ENCODE measurements around the gene CCDC192. TPM values are rescaled to one million over a fixed set of nuclear protein-coding genes. Genes with fewer than 3 reads are reported as not detected.

CCDC192 gene
- total RNA-seq, 1 donor from 2014 or later: not detected

GRCh38 chr5:127875235-127876021 is 172.2 kb downstream of the CCDC192 start:
- peak; percentile 49 for TF ChIP-seq CTCF (IDR thresholded peaks at IDR 0.05; ENCODE audit: borderline replicate concordance)
- DNase-seq: peak; percentile 49
- Histone ChIP-seq H3K4me3 (peak overlapping the region; percentile 19), H3K27me3 (ENCODE audit: low read depth) (no peaks in the 10 kb centered on the region), H3K27ac (replicated peaks) (peak overlapping the region; percentile 85), H3K36me3 (no peaks in the 10 kb centered on the region), H3K4me1 (peaks cover 55% of the 10 kb centered on the region), H3K9me3 (replicated peaks) (no peaks in the 10 kb centered on the region)
- intact Hi-C loops (cut with micrococcal nuclease): loop anchor here (10.0 kb wide), 1 partner anchor 219 kb away; no protein-coding TSS in a partner anchor

GRCh38 chr5:127876384-127876783 is 173.2 kb downstream of the CCDC192 start:
- Histone ChIP-seq H3K27me3 (ENCODE audit: low read depth) (no peaks in the 10 kb centered on the region), H3K4me3 (peak overlapping the region; percentile 19), H3K36me3 (no peaks in the 10 kb centered on the region), H3K9me3 (replicated peaks) (no peaks in the 10 kb centered on the region), H3K27ac (replicated peaks) (peak overlapping the region; percentile 85), H3K4me1 (peaks cover 46% of the 10 kb centered on the region)
- no peak for DNase-seq
- no peak for TF ChIP-seq CTCF (IDR thresholded peaks at IDR 0.05; ENCODE audit: borderline replicate concordance)
- intact Hi-C loops (cut with micrococcal nuclease): loop anchor here (10.0 kb wide), 1 partner anchor 218 kb away; no protein-coding TSS in a partner anchor

GRCh38 chr5:127878174-127878750 is 175.1 kb downstream of the CCDC192 start:
- peaks cover 30% of the 10 kb centered on the region for H3K4me1 ChIP-seq
- no peak overlapping the region for H3K4me3 ChIP-seq
- peak; percentile 19 for DNase-seq
- H3K9me3 ChIP-seq (replicated peaks): no peaks in the 10 kb centered on the region
- H3K27ac ChIP-seq (replicated peaks): no peak overlapping the region
- intact Hi-C loops (cut with micrococcal nuclease): loop anchor here (10.0 kb wide), 1 partner anchor 217 kb away; no protein-coding TSS in a partner anchor
- no peaks in the 10 kb centered on the region for H3K27me3 ChIP-seq (ENCODE audit: low read depth)
- H3K36me3 ChIP-seq: no peaks in the 10 kb centered on the region
- TF ChIP-seq CTCF (IDR thresholded peaks at IDR 0.05; ENCODE audit: borderline replicate concordance): peak; percentile 65

DNA sequence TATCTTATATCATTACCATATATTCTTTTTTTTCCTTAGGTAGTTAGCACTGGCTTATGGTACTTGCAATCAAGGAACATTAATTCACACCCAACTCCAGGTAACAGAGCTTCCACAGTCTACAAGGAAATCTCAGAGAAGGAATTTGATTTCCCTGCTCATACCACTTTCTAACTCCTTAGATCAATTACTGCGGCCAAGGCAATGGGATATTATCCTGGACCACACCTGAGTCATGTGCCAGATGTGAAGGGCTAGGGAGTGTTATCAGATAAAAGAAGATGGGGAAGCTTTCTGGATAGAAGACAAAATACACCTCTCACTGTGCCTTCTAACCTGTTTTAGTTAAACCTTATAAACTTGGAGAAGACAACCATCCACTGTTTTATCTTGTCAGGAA is 181.2 kb downstream of the CCDC192 start:
- Histone ChIP-seq H3K4me3 (no peak overlapping the region), H3K27ac (replicated peaks) (peak overlapping the region; percentile 63), H3K4me1 (peaks cover 32% of the 10 kb centered on the region), H3K9me3 (replicated peaks) (no peaks in the 10 kb centered on the region), H3K36me3 (no peaks in the 10 kb centered on the region), H3K27me3 (ENCODE audit: low read depth) (no peaks in the 10 kb centered on the region)
- no peak for DNase-seq
- TF ChIP-seq CTCF (IDR thresholded peaks at IDR 0.05; ENCODE audit: borderline replicate concordance): no peak
- intact Hi-C loops (cut with micrococcal nuclease): no loop called here

GRCh38 chr5:127885176-127885575 is 182.0 kb downstream of the CCDC192 start:
- peak overlapping the region; percentile 63 for H3K27ac ChIP-seq (replicated peaks)
- no peaks in the 10 kb centered on the region for H3K9me3 ChIP-seq (replicated peaks)
- no peaks in the 10 kb centered on the region for H3K36me3 ChIP-seq
- H3K4me3 ChIP-seq: no peak overlapping the region
- peaks cover 32% of the 10 kb centered on the region for H3K4me1 ChIP-seq
- no peak for TF ChIP-seq CTCF (IDR thresholded peaks at IDR 0.05; ENCODE audit: borderline replicate concordance)
- DNase-seq: no peak
- H3K27me3 ChIP-seq (ENCODE audit: low read depth): no peaks in the 10 kb centered on the region
- intact Hi-C loops (cut with micrococcal nuclease): no loop called here
